HCT116 (cell line): ENCODE results near the gene CRACR2A. TPM values are rescaled to one million over a fixed set of nuclear protein-coding genes. Genes with fewer than 3 reads are reported as not detected.

Experiments used
- ATAC-seq: fragments of 200-7000 bp; cut with Tn5 transposase; 2 replicates; pipeline ENCODE4 v1.9.1; 2020; ENCODE audit warnings: mild to moderate bottlenecking, moderate library complexity
- BruUV-seq: library from RNA; stranded (reverse); fragments of 400-500 nt; replicated peaks from 2 replicates; lab custom pipeline; 2021; lab: Mats Ljungman, UMichigan
- CTCF ChIA-PET: fragments of 300-600 bp; sonication (Branson Sonifier 250); formaldehyde crosslinking; loops from one replicate; lab custom pipeline; 2021; ENCODE audit warnings: antibody characterized with exemption; lab: Charles Lee
- POLR2A ChIA-PET: fragments of 300-600, 350-600 bp; sonication (Branson Sonifier 250); formaldehyde crosslinking; loops from one replicate; lab custom pipeline; 2021; ENCODE audit warnings: antibody characterized with exemption; lab: Charles Lee
- RAD21 ChIA-PET, 2 experiments: fragments of 300-600 bp; sonication (Branson Sonifier 250); formaldehyde crosslinking; loops; one replicate each; lab custom pipeline; 2023; ENCODE audit warnings: low total read pairs in 2 of 2; ENCODE audit not compliant: uncharacterized antibody in 2 of 2, unreplicated experiment in 2 of 2, low non-redundant PET in 1 of 2; lab: Charles Lee
- DNase-seq: peaks from one replicate; pipeline ENCODE4 v3.0.0-alpha.2; 2010; ENCODE audit warnings: low read depth, low spot score
- H2AFZ ChIP-seq: fragments of 200-600 bp; shearing (Covaris generic), sonication (generic); 2 replicates; pipeline ENCODE4 v1.6.1; 2017; ENCODE audit warnings: low read depth, mixed run types, mixed read lengths, antibody characterized with exemption, low read length; ENCODE audit not compliant: poor library complexity, severe bottlenecking
- H3K27ac ChIP-seq: 2 replicates; pipeline ENCODE4 v1.5.1; 2012; ENCODE audit warnings: low read depth, low read length
- H3K27me3 ChIP-seq: fragments of 200-600 bp; sonication (generic); 2 replicates; pipeline ENCODE4 v1.6.1; 2016; ENCODE audit warnings: mixed run types, low read length, mixed read lengths; ENCODE audit not compliant: insufficient read depth
- H3K36me3 ChIP-seq, 2 experiments: fragments of 200-500 bp in 1 of 2; fragments of 200-600 bp in 1 of 2; sonication (Bioruptor generic) in 1 of 2; sonication (generic) in 1 of 2; 2 replicates each; pipeline versions ENCODE4 v1.5.1 to v1.6.1; 2014 to 2016; ENCODE audit warnings: low read length in 2 of 2, inconsistent platforms in 1 of 2, mixed read lengths in 1 of 2, mixed run types in 1 of 2; ENCODE audit not compliant: insufficient read depth in 2 of 2, control insufficient read depth in 1 of 2
- H3K4me1 ChIP-seq, 2 experiments: fragments of 200-600 bp in 1 of 2; sonication (generic) in 1 of 2; 2 replicates each; pipeline versions ENCODE4 v1.5.1 to v1.6.1; 2012 to 2017; ENCODE audit warnings: low read length in 2 of 2, inconsistent platforms in 1 of 2, mild to moderate bottlenecking in 1 of 2, mixed read lengths in 1 of 2, mixed run types in 1 of 2, moderate library complexity in 1 of 2; ENCODE audit not compliant: insufficient read depth in 2 of 2, control insufficient read depth in 1 of 2
- H3K4me2 ChIP-seq: fragments of 200-600 bp; sonication (generic); 2 replicates; pipeline ENCODE4 v1.6.1; 2017; ENCODE audit warnings: mixed run types, low read length, mixed read lengths
- H3K4me3 ChIP-seq, 2 experiments: fragments of 200-600 bp in 1 of 2; sonication (generic) in 1 of 2; replicated peaks in 1 of 2; 2 replicates each; pipeline ENCODE4 v1.5.1; 2011 to 2016; ENCODE audit warnings: low read length in 2 of 2, control low read depth in 1 of 2, low read depth in 1 of 2, mild to moderate bottlenecking in 1 of 2, mixed read lengths in 1 of 2, mixed run types in 1 of 2
- H3K79me2 ChIP-seq: fragments of 200-600 bp; sonication (generic); 2 replicates; pipeline ENCODE4 v1.6.1; 2017; ENCODE audit warnings: mild to moderate bottlenecking, mixed run types, low read length, moderate library complexity, mixed read lengths; ENCODE audit not compliant: insufficient read depth
- H3K9ac ChIP-seq: fragments of 200-600 bp; sonication (generic); 2 replicates; pipeline ENCODE4 v1.6.1; 2016; ENCODE audit warnings: low read length, mixed read lengths
- H3K9me2 ChIP-seq: fragments of 200-600 bp; sonication (generic), shearing (Covaris generic); 2 replicates; pipeline ENCODE4 v1.6.1; 2017; ENCODE audit warnings: mixed run types, mild to moderate bottlenecking, moderate library complexity; ENCODE audit not compliant: insufficient read depth
- H3K9me3 ChIP-seq, 2 experiments: fragments of 200-500 bp in 1 of 2; fragments of 200-600 bp in 1 of 2; sonication (Bioruptor generic) in 1 of 2; sonication (generic) in 1 of 2; 2 replicates each; pipeline ENCODE4 v1.6.1; 2014 to 2017; ENCODE audit warnings: low read length in 2 of 2, mixed read lengths in 2 of 2, inconsistent platforms in 1 of 2, low read depth in 1 of 2, mild to moderate bottlenecking in 1 of 2, mixed run types in 1 of 2, moderate library complexity in 1 of 2; ENCODE audit not compliant: control insufficient read depth in 1 of 2, insufficient read depth in 1 of 2
- H4K20me1 ChIP-seq: fragments of 200-600 bp; sonication (generic), shearing (Covaris generic); 2 replicates; pipeline ENCODE4 v1.6.1; 2017; ENCODE audit warnings: mixed run types, mild to moderate bottlenecking, moderate library complexity; ENCODE audit not compliant: insufficient read depth
- CBX3 ChIP-seq: IDR thresholded peaks from 2 replicates; pipeline ENCODE4 v1.6.1; 2012; ENCODE audit warnings: low read depth
- CEBPB ChIP-seq: IDR thresholded peaks from 2 replicates; pipeline ENCODE4 v1.6.1; 2012; ENCODE audit warnings: low read depth
- EGR1 ChIP-seq: IDR thresholded peaks from 2 replicates; pipeline ENCODE4 v1.6.1; 2012; ENCODE audit warnings: low read depth
- EZH2phosphoT487 ChIP-seq: fragments of 200-600 bp; IDR thresholded peaks from 2 replicates; pipeline ENCODE4 v1.6.1; 2018; ENCODE audit warnings: antibody characterized with exemption, borderline replicate concordance
- SIN3A ChIP-seq: IDR thresholded peaks from 2 replicates; pipeline ENCODE4 v1.6.1; 2012; ENCODE audit warnings: low read depth
- SP1 ChIP-seq: IDR thresholded peaks from 2 replicates; pipeline ENCODE4 v1.6.1; 2012; ENCODE audit warnings: low read depth
- ZFX ChIP-seq: fragments of 450-650 bp; IDR thresholded peaks from 2 replicates; pipeline ENCODE4 v1.6.1; 2017
- intact Hi-C: fragments of 100-400 bp; cut with micrococcal nuclease; formaldehyde crosslinking; loops from 2 replicates; pipeline ENCODE4 v1.10.0; 2022
- total RNA-seq: library from RNA; stranded (reverse); gene quantifications from one replicate; pipeline ENCODE4 v1.2.1, GENCODE V29; 2021; ENCODE audit not compliant: unreplicated experiment
- TF ChIP-seq, protein P1 (sequence below): IDR thresholded peaks from 2 replicates; pipeline ENCODE4 v1.6.1; 2011; ENCODE audit warnings: mild to moderate bottlenecking, low read length, moderate library complexity; ENCODE audit not compliant: insufficient replicate concordance; ENCODE audit errors: extremely low read depth
- TF ChIP-seq, protein P2 (sequence below): IDR thresholded peaks from 2 replicates; pipeline ENCODE4 v1.6.1; 2012; ENCODE audit warnings: low read depth

The CRACR2A gene
- total RNA-seq, 1 experiment from 2014 or later: 18.4 TPM

DNA sequence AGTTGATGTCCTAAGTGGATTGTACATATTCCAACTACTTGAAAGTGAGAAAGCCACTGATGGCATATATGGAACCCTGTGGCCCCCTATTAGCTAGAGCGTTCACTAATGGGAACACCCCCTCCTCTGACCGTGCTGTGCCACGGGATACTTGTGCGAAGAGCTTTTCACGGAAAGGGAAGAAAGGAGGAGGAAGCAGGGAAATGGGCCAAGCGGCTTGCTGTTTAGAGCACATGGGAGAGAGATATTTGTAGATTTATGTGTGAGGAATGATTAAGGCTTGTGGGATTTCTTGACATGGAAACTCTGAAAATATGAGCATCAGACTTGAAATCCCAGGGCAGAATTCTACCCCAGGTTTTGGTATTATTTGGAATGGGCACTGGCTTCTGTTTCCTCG is 132.1 kb downstream of the CRACR2A start:
- Histone ChIP-seq H3K4me2 (no peak overlapping the region), H3K4me1 (no peaks in the 10 kb centered on the region), H3K9me3 (no peaks in the 10 kb centered on the region), H3K27ac (no peak overlapping the region), H2AFZ (no peak overlapping the region), H3K27me3 (no peaks in the 10 kb centered on the region)
- ChIA-PET POLR2A (no interaction called here), CTCF (no interaction called here)
- no peak for DNase-seq
- no TSS peak for BruUV-seq
- TF ChIP-seq, protein P1, sequence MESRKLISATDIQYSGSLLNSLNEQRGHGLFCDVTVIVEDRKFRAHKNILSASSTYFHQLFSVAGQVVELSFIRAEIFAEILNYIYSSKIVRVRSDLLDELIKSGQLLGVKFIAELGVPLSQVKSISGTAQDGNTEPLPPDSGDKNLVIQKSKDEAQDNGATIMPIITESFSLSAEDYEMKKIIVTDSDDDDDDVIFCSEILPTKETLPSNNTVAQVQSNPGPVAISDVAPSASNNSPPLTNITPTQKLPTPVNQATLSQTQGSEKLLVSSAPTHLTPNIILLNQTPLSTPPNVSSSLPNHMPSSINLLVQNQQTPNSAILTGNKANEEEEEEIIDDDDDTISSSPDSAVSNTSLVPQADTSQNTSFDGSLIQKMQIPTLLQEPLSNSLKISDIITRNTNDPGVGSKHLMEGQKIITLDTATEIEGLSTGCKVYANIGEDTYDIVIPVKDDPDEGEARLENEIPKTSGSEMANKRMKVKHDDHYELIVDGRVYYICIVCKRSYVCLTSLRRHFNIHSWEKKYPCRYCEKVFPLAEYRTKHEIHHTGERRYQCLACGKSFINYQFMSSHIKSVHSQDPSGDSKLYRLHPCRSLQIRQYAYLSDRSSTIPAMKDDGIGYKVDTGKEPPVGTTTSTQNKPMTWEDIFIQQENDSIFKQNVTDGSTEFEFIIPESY: no peak
- TF ChIP-seq CBX3 (no peak), ZFX (no peak), SP1 (no peak), CEBPB (no peak), SIN3A (no peak), EZH2phosphoT487 (no peak), EGR1 (no peak)
- TF ChIP-seq, protein P2, sequence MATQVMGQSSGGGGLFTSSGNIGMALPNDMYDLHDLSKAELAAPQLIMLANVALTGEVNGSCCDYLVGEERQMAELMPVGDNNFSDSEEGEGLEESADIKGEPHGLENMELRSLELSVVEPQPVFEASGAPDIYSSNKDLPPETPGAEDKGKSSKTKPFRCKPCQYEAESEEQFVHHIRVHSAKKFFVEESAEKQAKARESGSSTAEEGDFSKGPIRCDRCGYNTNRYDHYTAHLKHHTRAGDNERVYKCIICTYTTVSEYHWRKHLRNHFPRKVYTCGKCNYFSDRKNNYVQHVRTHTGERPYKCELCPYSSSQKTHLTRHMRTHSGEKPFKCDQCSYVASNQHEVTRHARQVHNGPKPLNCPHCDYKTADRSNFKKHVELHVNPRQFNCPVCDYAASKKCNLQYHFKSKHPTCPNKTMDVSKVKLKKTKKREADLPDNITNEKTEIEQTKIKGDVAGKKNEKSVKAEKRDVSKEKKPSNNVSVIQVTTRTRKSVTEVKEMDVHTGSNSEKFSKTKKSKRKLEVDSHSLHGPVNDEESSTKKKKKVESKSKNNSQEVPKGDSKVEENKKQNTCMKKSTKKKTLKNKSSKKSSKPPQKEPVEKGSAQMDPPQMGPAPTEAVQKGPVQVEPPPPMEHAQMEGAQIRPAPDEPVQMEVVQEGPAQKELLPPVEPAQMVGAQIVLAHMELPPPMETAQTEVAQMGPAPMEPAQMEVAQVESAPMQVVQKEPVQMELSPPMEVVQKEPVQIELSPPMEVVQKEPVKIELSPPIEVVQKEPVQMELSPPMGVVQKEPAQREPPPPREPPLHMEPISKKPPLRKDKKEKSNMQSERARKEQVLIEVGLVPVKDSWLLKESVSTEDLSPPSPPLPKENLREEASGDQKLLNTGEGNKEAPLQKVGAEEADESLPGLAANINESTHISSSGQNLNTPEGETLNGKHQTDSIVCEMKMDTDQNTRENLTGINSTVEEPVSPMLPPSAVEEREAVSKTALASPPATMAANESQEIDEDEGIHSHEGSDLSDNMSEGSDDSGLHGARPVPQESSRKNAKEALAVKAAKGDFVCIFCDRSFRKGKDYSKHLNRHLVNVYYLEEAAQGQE: no peak
- TF ChIP-seq, all 23 proteins: peak for 0
- RAD21 ChIA-PET: no interaction called here
- no peak for ATAC-seq
- Histone ChIP-seq H4K20me1 (no peaks in the 10 kb centered on the region), H3K36me3 (no peaks in the 10 kb centered on the region), H3K9me2 (no peaks in the 10 kb centered on the region), H3K79me2 (no peaks in the 10 kb centered on the region), H3K9ac (no peak overlapping the region), H3K4me3 (no peak overlapping the region)
- intact Hi-C loops: no loop called here
